Transverse colon (tissue), 4 donors: ENCODE data around the gene KCND2. TPM values are rescaled to one million over a fixed set of nuclear protein-coding genes. Genes with fewer than 3 reads are reported as not detected.

Experiments used
- DNase-seq: peaks from one replicate; pipeline ENCODE4 v3.0.0-alpha.2; 2019
- H3K27ac ChIP-seq, 4 donors: fragments of 200-600 bp; sonication (generic); 2 replicates each; pipeline ENCODE4 v1.5.1; 2016 to 2018; ENCODE audit warnings: inconsistent platforms in 4 of 4
- H3K27me3 ChIP-seq: fragments of 200-600 bp; sonication (generic); 2 replicates; pipeline ENCODE4 v1.5.1; 2017; ENCODE audit warnings: inconsistent platforms
- H3K36me3 ChIP-seq, 4 donors: fragments of 200-600 bp; sonication (generic); 2 replicates each; pipeline ENCODE4 v1.5.1; 2017 to 2019; ENCODE audit warnings: inconsistent platforms in 4 of 4
- H3K4me1 ChIP-seq, 4 donors: fragments of 200-600 bp; sonication (generic); 2 replicates each; pipeline ENCODE4 v1.5.1; 2017 to 2020; ENCODE audit warnings: inconsistent platforms in 4 of 4
- H3K4me3 ChIP-seq, 4 donors: fragments of 200-600 bp; sonication (generic); 1 replicate in 1 of 4; 2 replicates in 3 of 4; pipeline versions ENCODE4 v1.5.1 to v1.6.1; 2017 to 2019; ENCODE audit warnings: inconsistent platforms in 4 of 4
- H3K9me3 ChIP-seq, 2 donors: fragments of 200-600 bp; sonication (generic); 2 replicates each; pipeline ENCODE4 v1.5.1; 2017 to 2019; ENCODE audit warnings: inconsistent platforms in 2 of 2
- EP300 ChIP-seq: sonication (generic); formaldehyde crosslinking; IDR thresholded peaks from one replicate; pipeline ENCODE4 v1.6.1; 2017; ENCODE audit warnings: antibody characterized with exemption, low read depth
- POLR2A ChIP-seq: fragments of 450-650 bp; IDR thresholded peaks from one replicate; pipeline ENCODE4 v1.6.1; 2016; ENCODE audit warnings: antibody characterized with exemption, mild to moderate bottlenecking, moderate library complexity
- POLR2AphosphoS5 ChIP-seq, 3 donors: sonication (generic); formaldehyde crosslinking; IDR thresholded peaks; one replicate each; pipeline ENCODE4 v1.6.1; 2016; ENCODE audit warnings: antibody characterized with exemption in 3 of 3
- WGBS, 2 donors: methylation state at CpG; one replicate each; pipeline ENCODE4 v1.1.5; 2018; ENCODE audit warnings: low coverage in 1 of 2; 5-methylcytosine and 5-hydroxymethylcytosine counted together
- in situ Hi-C, 4 donors: fragments of 200-750 bp; cut with MboI; loops; one replicate each; pipeline versions ENCODE4 v1.15.0 to v1.15.1; 2017; ENCODE audit warnings: low sequenced_read_pairs in 3 of 4, low pct_ligation_motif_present in 1 of 4, low pct_unique_long_range_greater_than_20kb in 1 of 4
- intact Hi-C: fragments of 100-400 bp; cut with DNase I; formaldehyde crosslinking; loops from one replicate; pipeline ENCODE4 v1.15.1; 2023; ENCODE audit warnings: low total_unique reads
- total RNA-seq, 4 donors: library from RNA; depleted of rRNA; stranded (reverse); fragments of >200 nt; gene quantifications; one replicate each; pipeline ENCODE4 v1.1.0, GENCODE V29; 2016
- TF ChIP-seq, protein P1 (sequence below), 5 experiments: fragments of 200-600 bp in 3 of 5; fragments of 450-650 bp in 2 of 5; sonication (generic) in 3 of 5; IDR thresholded peaks; 1 replicate in 2 of 5; 2 replicates in 3 of 5; pipeline ENCODE4 v1.5.1; 2016 to 2017; ENCODE audit warnings: antibody characterized with exemption in 5 of 5, inconsistent platforms in 3 of 5, mild to moderate bottlenecking in 2 of 5, moderate library complexity in 1 of 5

KCND2 gene
- total RNA-seq, 4 donors from 2014 or later = 0.14 to 1.00 (median 0.32) TPM; not detected in 1

- in situ Hi-C loops = no loop called here
- TF ChIP-seq, protein P1, sequence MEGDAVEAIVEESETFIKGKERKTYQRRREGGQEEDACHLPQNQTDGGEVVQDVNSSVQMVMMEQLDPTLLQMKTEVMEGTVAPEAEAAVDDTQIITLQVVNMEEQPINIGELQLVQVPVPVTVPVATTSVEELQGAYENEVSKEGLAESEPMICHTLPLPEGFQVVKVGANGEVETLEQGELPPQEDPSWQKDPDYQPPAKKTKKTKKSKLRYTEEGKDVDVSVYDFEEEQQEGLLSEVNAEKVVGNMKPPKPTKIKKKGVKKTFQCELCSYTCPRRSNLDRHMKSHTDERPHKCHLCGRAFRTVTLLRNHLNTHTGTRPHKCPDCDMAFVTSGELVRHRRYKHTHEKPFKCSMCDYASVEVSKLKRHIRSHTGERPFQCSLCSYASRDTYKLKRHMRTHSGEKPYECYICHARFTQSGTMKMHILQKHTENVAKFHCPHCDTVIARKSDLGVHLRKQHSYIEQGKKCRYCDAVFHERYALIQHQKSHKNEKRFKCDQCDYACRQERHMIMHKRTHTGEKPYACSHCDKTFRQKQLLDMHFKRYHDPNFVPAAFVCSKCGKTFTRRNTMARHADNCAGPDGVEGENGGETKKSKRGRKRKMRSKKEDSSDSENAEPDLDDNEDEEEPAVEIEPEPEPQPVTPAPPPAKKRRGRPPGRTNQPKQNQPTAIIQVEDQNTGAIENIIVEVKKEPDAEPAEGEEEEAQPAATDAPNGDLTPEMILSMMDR (IDR thresholded peaks at IDR 0.05) = no peak
- TF ChIP-seq POLR2AphosphoS5 (IDR thresholded peaks at IDR 0.05) (no peak), POLR2A (no peak), EP300 (no peak)
- no peaks in the 10 kb centered on the region for H3K9me3 ChIP-seq
- intact Hi-C loops = no loop called here
- WGBS, 2 donors = 50 to 67% methylated on average over 2 of the region's 2 CpGs
- no peaks in the 10 kb centered on the region for H3K27me3 ChIP-seq
- no peak overlapping the region for H3K27ac ChIP-seq
- H3K36me3 ChIP-seq = no peaks in the 10 kb centered on the region
- no peak for DNase-seq
- H3K4me3 ChIP-seq = no peak overlapping the region
- no peaks in the 10 kb centered on the region for H3K4me1 ChIP-seq
These were observed 139.4 kb downstream of the KCND2 start for GRCh38 chr7:120412139-120413050.

- in situ Hi-C loops (no loop called here), intact Hi-C loops (no loop called here)
- no peak overlapping the region for H3K27ac ChIP-seq
- no peaks in the 10 kb centered on the region for H3K36me3 ChIP-seq
- TF ChIP-seq, protein P1 (IDR thresholded peaks at IDR 0.05) = no peak
- TF ChIP-seq POLR2A (no peak), POLR2AphosphoS5 (IDR thresholded peaks at IDR 0.05) (no peak), EP300 (no peak)
- no peaks in the 10 kb centered on the region for H3K4me1 ChIP-seq
- H3K27me3 ChIP-seq = no peaks in the 10 kb centered on the region
- H3K4me3 ChIP-seq = no peak overlapping the region
- DNase-seq = no peak
- H3K9me3 ChIP-seq = no peaks in the 10 kb centered on the region
These were observed 140.2 kb downstream of the KCND2 start for GRCh38 chr7:120413164-120413563.

DNA sequence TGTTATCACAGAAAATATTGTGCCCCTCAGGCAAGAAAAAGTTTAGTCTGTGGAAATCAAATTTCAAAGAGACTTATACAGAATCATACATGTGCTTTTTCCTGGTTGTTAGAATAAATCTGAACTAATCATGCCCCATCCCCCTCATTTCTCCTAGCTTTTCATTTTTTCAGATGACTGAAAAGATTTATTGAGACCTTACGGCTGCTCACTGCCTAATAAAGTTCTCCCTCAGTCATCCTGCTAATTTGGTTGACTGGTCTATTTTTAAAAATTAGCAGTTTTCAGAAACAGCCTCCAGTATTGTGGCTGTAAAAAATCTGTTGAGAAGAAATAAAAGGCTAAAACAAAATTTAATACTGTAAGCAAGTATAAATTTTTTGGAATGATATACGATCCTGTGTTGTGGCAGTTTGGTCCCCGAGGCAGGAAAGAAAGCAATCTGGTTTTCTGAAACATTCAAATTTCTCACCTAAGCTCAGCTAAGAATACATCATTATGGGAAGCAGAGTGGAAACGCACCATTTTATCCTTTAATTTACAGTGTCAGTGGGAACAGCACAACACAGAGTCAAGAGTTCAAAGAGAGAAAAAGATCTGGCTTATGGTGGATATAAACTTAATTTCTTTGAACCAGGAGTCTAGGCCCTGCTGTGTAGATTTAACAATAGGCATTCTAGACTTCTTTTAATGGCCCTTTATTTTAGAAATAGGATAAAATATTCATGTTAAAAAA is 144.4 kb downstream of the KCND2 start:
- no peak for DNase-seq
- Histone ChIP-seq H3K4me1 (no peaks in the 10 kb centered on the region), H3K36me3 (no peaks in the 10 kb centered on the region), H3K9me3 (no peaks in the 10 kb centered on the region), H3K27ac (no peak overlapping the region), H3K4me3 (no peak overlapping the region), H3K27me3 (no peaks in the 10 kb centered on the region)
- intact Hi-C loops (no loop called here), in situ Hi-C loops (no loop called here)
- 65 to 67% methylated on average over 2 to 4 of the region's 4 CpGs for WGBS, 2 donors
- no peak for TF ChIP-seq EP300
- TF ChIP-seq POLR2AphosphoS5 (IDR thresholded peaks at IDR 0.05) = no peak
- TF ChIP-seq POLR2A = no peak
- TF ChIP-seq, protein P1 (IDR thresholded peaks at IDR 0.05) = no peak

- 67 to 85% methylated on average over 1 to 2 of the region's 2 CpGs for WGBS, 2 donors
- in situ Hi-C loops = no loop called here
- no peak for DNase-seq
- no peaks in the 10 kb centered on the region for H3K9me3 ChIP-seq
- H3K4me3 ChIP-seq = no peak overlapping the region
- TF ChIP-seq POLR2A = no peak
- no peak for TF ChIP-seq EP300
- TF ChIP-seq POLR2AphosphoS5 (IDR thresholded peaks at IDR 0.05) = no peak
- TF ChIP-seq, protein P1 (IDR thresholded peaks at IDR 0.05) = no peak
- no peaks in the 10 kb centered on the region for H3K27me3 ChIP-seq
- intact Hi-C loops = no loop called here
- H3K4me1 ChIP-seq = no peaks in the 10 kb centered on the region
- H3K36me3 ChIP-seq = no peaks in the 10 kb centered on the region
- H3K27ac ChIP-seq = no peak overlapping the region
These were observed 148.2 kb downstream of the KCND2 start for GRCh38 chr7:120421151-120421651.
